GM10847 (cell line): ENCODE data around the gene CCNA2.

ENCODE experiments used
- POLR2A ChIP-seq: IDR thresholded peaks from 2 replicates; pipeline ENCODE4 v1.6.1; 2011; ENCODE audit not compliant: insufficient read length; ENCODE audit errors: extremely low read depth

Gene CCNA2

DNA sequence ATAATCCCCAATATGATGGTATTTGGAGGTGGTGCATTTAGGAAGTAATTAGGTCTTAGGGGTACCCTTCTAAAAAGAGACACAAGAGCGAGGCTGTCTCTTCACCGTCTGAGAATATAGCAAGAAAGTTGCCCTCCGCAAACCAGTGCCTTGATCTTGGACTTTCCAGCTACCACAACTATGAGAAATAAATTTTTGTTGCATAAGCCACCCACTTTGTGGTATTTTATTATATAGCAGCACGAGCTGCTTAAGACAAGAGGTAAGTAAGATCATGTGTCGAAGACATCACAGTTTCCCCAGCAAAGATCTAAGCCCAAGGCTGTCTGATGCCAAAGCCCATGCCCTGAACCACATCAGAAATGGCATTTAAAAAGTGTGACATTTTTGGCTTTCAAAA lies 32.2 kb downstream of the CCNA2 start:
- no peak for TF ChIP-seq POLR2A

DNA sequence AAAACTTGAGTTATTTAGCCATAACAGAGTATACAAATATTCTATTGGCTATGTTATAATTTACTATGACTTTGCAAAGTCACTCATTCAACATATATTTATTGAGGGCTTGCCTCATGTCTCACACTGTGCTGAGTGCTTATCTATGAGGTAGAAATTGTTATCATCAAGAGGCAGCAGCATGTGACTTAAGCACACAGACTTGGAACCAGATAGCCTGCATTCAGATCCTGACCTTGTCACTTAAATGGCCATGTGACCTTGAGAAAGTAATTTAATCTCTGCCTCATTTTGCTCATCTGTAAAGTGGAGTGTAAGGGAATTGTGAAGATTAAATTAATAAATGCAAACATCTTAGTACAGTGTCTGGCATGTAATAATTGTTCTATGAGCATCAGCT lies 32.7 kb downstream of the CCNA2 start:
- no peak for TF ChIP-seq POLR2A

DNA sequence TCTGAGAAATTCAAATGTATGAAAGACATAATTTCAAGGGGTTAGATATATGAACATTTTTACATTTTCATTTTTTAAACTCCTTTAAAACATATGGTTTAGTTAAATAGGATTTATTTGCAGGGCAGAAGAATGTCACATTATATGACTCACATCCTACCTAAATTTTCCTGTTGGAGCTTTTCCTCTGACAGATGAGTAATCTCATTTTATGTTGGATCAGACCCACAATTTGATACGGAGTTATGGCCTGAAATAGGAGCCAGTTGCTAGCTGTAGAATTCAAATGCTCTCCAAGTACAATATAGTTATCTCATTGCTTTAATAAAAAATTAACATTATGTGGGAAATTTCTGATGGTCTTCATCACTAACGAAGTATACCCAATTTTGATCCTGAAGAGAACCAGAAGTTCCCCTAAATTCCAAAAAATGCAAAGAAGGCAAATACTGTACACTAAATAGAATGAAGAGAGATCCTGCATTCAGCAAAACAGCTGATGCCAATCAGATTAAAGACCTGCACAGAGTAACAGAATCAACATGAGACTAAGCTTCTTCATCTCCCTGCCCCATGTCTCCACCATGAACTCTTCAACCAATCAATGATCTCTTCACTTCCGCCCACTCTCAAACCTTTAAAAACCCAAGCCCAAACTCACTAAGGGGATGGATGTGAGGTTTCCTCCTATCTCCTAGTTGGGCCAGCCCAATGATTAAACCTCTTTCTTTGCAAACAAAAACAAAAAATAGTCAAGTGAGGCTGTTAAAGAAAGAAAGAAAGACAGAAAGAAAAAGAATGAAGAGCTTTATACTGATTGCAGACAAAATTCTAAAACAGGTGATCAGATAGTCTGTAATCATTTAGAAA lies 33.5 kb downstream of the CCNA2 start:
- TF ChIP-seq POLR2A, result no peak

DNA sequence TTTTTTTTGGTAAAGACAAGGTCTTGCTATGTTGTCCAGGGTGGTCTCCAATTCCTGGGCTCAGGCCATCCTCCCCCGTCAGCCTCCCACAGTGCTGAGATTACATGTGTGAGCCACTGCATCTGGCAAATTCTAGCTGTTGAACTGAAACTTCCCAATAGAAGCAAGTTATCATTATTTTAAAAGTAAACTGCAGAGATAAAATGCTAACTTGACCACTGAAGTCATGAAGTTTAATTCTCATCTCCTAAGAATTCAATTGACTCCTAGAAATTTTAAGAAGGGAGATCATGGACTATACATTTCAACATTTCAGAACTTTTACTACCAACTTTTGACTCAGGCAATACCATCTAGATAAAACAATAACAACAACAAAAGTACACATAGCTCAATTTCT lies 34.2 kb downstream of the CCNA2 start:
- TF ChIP-seq POLR2A, result no peak

DNA sequence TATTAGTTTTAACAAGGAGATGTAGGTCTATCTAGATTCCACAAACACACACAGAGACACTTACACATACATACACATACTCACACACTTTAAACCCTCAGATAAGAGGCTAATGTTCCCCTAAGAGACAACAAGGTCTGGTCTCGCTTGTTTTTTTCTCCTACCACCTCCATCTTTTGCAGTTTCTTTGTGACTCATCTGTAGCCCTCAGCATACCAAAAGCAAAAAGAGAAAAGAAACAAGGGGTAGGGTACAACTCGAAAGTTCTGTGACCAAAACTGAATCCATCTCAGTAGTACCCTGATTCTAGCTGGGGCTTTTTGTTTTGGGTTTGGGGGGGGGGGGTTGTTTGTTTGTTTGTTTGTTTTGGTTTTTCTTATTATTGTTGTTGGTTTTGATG lies 34.8 kb downstream of the CCNA2 start:
- TF ChIP-seq POLR2A, result no peak

DNA sequence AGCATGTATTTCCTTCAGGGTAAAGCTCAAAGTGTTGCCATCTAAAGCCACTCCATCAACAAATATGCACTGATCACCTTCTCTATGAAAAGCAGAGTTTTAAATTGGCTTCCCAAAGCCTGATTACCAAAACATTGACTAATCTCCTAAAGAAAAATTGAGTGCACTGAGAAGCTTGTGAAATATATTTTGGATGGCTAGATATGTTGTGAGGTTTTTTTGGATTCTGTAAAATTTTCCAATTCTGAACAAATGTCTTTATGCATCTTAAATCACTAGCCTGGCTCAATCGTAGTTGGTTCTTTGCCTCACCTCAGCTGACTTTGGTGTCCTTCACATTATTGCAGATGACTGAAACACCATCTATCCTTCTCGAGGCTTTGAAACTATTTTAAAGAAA lies 37.5 kb downstream of the CCNA2 start:
- TF ChIP-seq POLR2A, result no peak

DNA sequence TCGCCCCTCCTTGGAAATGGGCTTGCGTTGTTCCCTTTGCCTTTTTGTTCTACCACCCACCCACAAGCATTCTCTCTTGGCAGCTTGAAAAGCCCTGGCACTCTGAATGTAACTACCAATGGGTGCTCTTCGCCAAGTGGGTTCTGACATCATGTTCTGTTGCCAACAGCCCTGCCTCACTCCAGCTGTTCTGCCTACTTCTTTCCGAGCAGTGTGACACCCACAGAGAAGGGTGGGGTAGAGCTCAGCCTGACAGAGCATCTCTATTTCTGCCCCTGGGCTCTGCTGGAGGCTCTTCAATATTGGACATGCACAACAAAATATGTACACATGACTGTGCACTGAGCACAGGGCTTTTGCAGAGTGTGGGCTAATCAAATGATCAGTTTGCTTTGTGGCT lies 38.2 kb downstream of the CCNA2 start:
- no peak for TF ChIP-seq POLR2A

DNA sequence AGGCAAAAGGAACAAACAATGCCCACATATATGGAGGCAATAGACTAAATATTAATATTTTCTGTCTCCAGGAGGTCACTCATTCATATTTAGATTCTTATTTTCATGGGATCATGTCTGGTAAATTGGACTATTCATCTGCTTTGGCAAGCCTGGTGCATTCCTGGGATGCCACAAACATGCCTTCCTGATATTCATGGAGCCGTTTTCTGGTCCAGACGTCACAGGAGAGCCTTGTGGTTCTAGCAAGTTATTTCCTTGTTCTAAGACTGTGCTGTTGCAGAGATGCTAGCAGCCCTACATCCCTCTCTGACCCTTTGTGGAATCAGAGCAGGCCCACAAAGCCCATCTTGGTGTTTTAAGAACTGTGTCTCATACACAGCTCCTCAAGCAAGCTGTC lies 38.7 kb downstream of the CCNA2 start:
- no peak for TF ChIP-seq POLR2A

DNA sequence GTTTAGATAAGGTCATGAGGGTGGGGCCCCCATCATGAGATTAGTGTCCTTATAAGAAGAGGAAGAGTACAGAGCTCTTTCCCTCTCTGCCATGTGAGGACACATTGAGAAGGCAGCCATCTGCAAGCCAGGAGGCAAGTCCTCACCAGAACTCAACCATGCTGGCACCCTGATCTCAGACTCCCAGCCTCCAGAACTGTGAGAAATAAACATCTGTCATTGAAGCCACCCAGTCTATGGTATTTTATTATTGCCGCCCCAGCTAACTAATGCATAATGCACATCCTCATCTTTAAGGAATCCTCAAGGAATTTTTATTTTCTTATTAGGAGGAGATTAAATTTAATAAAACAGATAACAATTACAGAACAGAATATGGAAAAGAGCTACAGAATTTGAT lies 39.3 kb downstream of the CCNA2 start:
- no peak for TF ChIP-seq POLR2A

DNA sequence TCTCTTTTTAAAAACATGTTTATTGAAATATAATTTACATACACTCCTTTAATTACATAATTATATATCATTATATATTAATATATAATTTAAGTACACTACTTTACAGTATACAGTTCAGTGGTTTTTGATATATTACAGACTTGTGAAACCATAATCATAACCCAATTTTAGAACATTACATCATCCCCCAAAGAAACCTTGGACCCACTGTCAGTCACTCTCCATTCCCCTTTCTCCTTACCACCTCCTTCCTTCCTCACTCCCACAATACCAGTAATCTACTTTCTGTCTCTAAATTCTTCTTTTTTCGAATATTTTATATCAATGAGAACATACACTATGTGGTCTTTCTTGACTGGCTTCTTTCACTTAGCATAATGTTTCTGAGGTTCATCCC lies 40.5 kb downstream of the CCNA2 start:
- TF ChIP-seq POLR2A, result no peak

DNA sequence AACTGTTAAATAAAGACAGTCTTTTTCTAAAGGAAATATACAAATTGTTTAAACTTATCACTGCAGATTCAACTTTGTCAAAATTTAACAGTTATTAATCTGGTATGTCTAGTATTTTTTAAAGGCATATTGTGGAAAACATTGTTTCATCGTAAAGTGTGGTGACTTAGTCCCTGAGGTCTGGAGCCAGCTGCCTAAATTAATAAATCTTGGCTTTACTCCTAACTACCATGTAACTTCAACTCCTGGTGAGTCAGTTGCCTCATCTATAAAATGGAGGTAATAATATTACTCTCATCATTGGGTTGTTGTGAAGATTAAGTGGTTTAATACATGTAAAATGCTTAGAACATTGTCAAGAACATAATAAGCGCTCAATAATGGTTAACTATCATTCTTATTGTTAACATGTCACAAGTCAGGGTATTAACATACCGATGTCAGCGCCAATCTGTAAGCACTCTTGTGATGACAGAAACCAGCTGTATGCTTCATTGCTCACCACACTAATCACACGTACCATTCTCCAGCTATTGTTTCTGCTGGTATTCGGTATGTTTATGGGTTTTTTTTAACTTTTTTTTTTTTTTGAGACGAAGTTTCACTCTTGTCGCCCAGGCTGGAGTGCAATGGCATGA lies 44.6 kb downstream of the CCNA2 start:
- no peak for TF ChIP-seq POLR2A

DNA sequence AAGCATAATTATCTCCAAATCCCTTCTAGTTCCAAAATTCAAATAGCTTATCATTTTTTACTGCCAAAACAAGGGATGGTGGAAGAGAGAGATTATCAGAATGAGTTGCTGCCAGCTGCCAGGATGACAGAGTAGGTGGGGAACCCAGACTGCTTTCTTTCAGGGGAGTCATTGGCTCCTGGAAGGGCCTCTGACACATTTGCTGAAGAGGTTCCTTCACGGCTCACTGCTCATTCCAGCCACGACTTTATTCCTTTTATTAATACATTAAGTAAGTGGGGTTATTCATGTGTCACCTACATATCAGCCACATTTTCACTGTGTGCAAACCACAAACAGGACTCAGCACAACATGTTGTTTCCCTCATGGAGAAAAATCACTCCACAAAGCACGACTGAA lies 46.1 kb downstream of the CCNA2 start:
- TF ChIP-seq POLR2A, result no peak

DNA sequence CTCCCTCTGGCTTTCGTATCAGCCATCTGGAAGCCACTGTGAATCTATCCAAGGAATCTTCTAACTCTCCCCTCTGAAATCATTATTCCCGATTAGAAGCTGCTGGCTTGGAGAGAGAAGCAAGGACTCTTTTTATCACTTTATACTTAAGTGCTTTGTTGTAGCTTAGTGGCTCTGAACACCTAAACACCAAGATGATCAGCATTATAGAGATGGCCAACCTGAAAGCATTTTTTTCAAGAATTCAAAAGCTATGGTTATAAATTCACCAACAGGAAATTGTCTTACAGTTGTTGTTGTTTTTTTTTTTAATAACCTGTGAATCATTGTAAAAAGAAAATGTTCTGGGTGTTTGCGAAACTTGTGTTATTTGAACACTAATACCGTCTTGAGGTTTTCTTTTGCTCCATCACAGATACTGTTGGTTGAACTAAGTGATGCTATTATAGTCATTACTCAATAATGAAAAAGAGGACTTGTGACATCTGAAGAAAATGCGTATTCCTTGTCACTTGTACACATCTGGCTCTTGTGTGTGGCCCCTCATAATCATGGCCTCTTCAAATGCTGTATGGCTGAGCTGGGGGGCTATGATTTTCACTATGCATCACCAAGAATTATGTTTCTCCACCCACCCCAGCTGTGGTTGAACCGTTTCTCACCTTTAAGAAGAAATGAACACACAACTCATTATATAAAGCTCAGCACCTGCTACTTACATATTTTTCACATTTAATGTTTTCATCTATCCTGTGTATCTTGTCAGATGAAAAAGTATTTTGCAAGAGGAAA lies 46.9 kb downstream of the CCNA2 start:
- no peak for TF ChIP-seq POLR2A

DNA sequence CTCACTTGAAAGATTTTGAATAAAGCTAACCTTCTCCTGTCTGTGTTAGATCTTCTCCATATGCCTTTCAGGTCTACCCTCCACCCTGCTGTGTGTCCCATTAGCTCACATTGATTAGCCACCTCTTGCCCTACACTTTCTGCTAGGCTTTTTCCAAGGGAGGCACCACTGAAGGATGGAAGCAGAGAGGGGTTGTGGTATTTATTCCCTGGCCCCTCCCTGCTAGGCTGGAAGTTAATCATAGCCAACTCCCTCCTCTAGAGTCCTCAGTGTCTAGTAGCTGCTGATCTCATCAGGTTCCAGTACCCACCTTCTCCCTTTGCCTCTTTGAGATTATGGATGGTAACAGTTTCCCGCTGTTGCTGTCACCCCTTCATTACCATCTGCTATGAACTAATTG lies 49.8 kb downstream of the CCNA2 start:
- no peak for TF ChIP-seq POLR2A

DNA sequence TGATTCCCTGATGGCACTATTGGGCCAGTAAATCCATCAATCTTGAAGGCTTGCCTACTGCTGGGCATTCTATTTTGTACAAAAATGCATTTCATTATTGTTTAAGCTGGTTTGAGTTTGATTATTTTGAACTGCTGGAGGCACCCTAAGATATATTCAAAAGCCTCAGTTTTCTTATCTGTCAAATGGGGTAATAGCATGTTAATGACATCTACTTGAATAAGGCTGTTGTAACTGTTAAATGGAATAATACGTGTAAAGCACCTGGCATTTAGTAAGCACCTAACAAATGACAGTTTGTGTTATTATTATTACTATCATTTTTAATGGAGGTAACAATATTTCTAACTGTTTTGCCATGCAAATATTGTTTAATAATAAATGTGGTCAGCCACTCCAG lies 51.8 kb downstream of the CCNA2 start:
- no peak for TF ChIP-seq POLR2A

DNA sequence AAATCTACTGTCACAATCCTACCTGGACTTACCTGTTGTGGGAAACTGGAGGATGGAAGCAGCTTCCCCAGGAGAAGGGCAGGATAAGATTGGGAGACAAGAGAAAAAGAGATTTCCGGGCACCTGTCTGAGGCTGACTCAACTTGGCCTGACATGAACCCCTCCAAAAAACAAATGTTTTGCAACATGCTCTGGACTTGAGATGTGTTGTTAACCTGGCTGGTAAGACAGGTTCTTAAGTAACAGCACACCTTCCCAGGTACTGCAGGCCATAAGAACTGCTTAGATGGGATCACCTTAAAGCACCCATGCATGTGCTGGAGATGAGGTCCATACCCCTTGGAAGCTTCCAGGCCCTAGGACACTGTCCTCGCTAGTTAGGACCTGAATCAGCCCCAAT lies 54.3 kb downstream of the CCNA2 start:
- TF ChIP-seq POLR2A, result no peak
